B cell (primary cell): Measurements from ENCODE around the gene DCPS. TPM values are rescaled to one million over a fixed set of nuclear protein-coding genes. Genes with fewer than 3 reads are reported as not detected.
"Not testable (repeated sequence)": the region's sequence is repeated elsewhere in the genome, so short reads cannot be mapped to it uniquely, and the experiment has no call there.

ENCODE experiments used
- ATAC-seq: fragments of 200-7000 bp; cut with Tn5 transposase; one replicate; pipeline ENCODE4 v1.10.0; 2021; ENCODE audit warnings: low read depth, mild to moderate bottlenecking, moderate number of reproducible peaks, moderate library complexity
- CTCF ChIA-PET: fragments of 350-600 bp; sonication (Branson Sonifier 250); formaldehyde crosslinking; loops from one replicate; lab custom pipeline; 2021; ENCODE audit warnings: antibody characterized with exemption, inconsistent platforms; lab: Charles Lee
- POLR2A ChIA-PET: fragments of 350-600 bp; sonication (Branson Sonifier 250); formaldehyde crosslinking; loops from one replicate; lab custom pipeline; 2021; ENCODE audit warnings: antibody characterized with exemption; lab: Charles Lee
- DNase-seq: peaks from one replicate; pipeline ENCODE4 v3.0.0; 2013
- H2AFZ ChIP-seq: 2 replicates; pipeline ENCODE4 v1.6.1; 2012; ENCODE audit warnings: mild to moderate bottlenecking, low read depth, low read length; ENCODE audit not compliant: insufficient read depth, poor library complexity, severe bottlenecking
- H3K27ac ChIP-seq, 2 donors: 1 replicate in 1 of 2; 2 replicates in 1 of 2; pipeline ENCODE4 v1.5.1; 2012 to 2013; ENCODE audit warnings: low read length in 2 of 2, mild to moderate bottlenecking in 2 of 2, moderate library complexity in 1 of 2
- H3K27me3 ChIP-seq, 4 experiments: fragments of 200-600 bp in 1 of 4; sonication (generic) in 1 of 4; replicated peaks in 1 of 4; 1 replicate in 2 of 4; 2 replicates in 2 of 4; pipeline versions ENCODE4 v1.6.1 to v1.7.0; 2013 to 2016; ENCODE audit warnings: low read length in 3 of 4, mild to moderate bottlenecking in 2 of 4, mixed read lengths in 1 of 4, moderate library complexity in 1 of 4; ENCODE audit not compliant: insufficient read depth in 4 of 4, control insufficient read depth in 3 of 4; ENCODE audit errors: control extremely low read depth in 1 of 4
- H3K36me3 ChIP-seq, 2 experiments: replicated peaks in 1 of 2; 1 replicate in 1 of 2; 2 replicates in 1 of 2; pipeline versions ENCODE4 v1.6.1 to v1.7.1; 2013; ENCODE audit warnings: low read length in 1 of 2; ENCODE audit not compliant: insufficient read depth in 2 of 2, control insufficient read depth in 1 of 2; ENCODE audit errors: control extremely low read depth in 1 of 2, extremely low read depth in 1 of 2
- H3K4me1 ChIP-seq, 2 donors: fragments of 200-600 bp in 1 of 2; sonication (generic) in 1 of 2; 1 replicate in 1 of 2; 2 replicates in 1 of 2; pipeline versions ENCODE4 v1.5.1 to v1.6.1; 2013 to 2017; ENCODE audit warnings: low read length in 2 of 2; ENCODE audit not compliant: control insufficient read depth in 2 of 2, insufficient read depth in 2 of 2
- H3K4me2 ChIP-seq: replicated peaks from 2 replicates; pipeline ENCODE3; 2012; ENCODE audit warnings: mild to moderate bottlenecking, low read depth, low read length; ENCODE audit not compliant: poor library complexity, severe bottlenecking
- H3K4me3 ChIP-seq, 5 experiments: fragments of 200-600 bp in 1 of 5; sonication (generic) in 1 of 5; 1 replicate in 3 of 5; 2 replicates in 2 of 5; pipeline versions ENCODE4 v1.5.1 to v1.7.0; 2011 to 2016; ENCODE audit warnings: low read length in 4 of 5, mild to moderate bottlenecking in 4 of 5, low read depth in 2 of 5, control low read depth in 1 of 5, moderate library complexity in 1 of 5; ENCODE audit not compliant: insufficient read depth in 1 of 5; ENCODE audit errors: control extremely low read depth in 1 of 5, extremely low read depth in 1 of 5
- H3K79me2 ChIP-seq: fragments of 200-600 bp; sonication (generic); one replicate; pipeline ENCODE4 v1.6.0; 2016; ENCODE audit warnings: low read length; ENCODE audit not compliant: control insufficient read depth, insufficient read depth
- H3K9ac ChIP-seq: fragments of 200-600 bp; sonication (generic); 2 replicates; pipeline ENCODE4 v1.6.1; 2017; ENCODE audit warnings: mild to moderate bottlenecking, low read length, moderate library complexity
- H3K9me3 ChIP-seq, 3 donors: one replicate each; pipeline versions ENCODE4 v1.6.1 to v1.7.1; 2013; ENCODE audit warnings: low read length in 2 of 3; ENCODE audit not compliant: control insufficient read depth in 2 of 3, insufficient read depth in 1 of 3; ENCODE audit errors: control extremely low read depth in 1 of 3
- H4K20me1 ChIP-seq: 2 replicates; pipeline ENCODE4 v1.6.0; 2012; ENCODE audit warnings: mild to moderate bottlenecking, low read length; ENCODE audit not compliant: insufficient read depth, control insufficient read depth, poor library complexity, severe bottlenecking
- H3K27ac Mint-ChIP-seq: one replicate; pipeline ENCODE4 v1.8.0; 2021; ENCODE audit warnings: mixed read lengths
- H3K27me3 Mint-ChIP-seq: one replicate; pipeline ENCODE4 v1.8.0; 2021; ENCODE audit warnings: mixed read lengths
- H3K4me1 Mint-ChIP-seq: one replicate; pipeline ENCODE4 v1.8.0; 2021; ENCODE audit warnings: mixed read lengths
- H3K4me3 Mint-ChIP-seq: one replicate; pipeline ENCODE4 v1.8.0; 2021; ENCODE audit warnings: mixed read lengths
- H3K9me3 Mint-ChIP-seq: one replicate; pipeline ENCODE4 v1.8.0; 2022; ENCODE audit warnings: mixed read lengths; ENCODE audit not compliant: insufficient read depth
- EZH2 ChIP-seq: IDR thresholded peaks from 2 replicates; pipeline ENCODE4 v1.6.1; 2012; ENCODE audit warnings: borderline replicate concordance, low read depth, mild to moderate bottlenecking, moderate library complexity, low read length; ENCODE audit not compliant: insufficient read depth, poor library complexity, severe bottlenecking
- WGBS: methylation state at CpG from one replicate; pipeline ENCODE4 v1.1.5; 2013; ENCODE audit warnings: missing lambda C conversion rate; ENCODE audit not compliant: insufficient coverage; 5-methylcytosine and 5-hydroxymethylcytosine counted together
- intact Hi-C: fragments of 100-400 bp; cut with micrococcal nuclease; formaldehyde crosslinking; loops from one replicate; pipeline ENCODE4 v1.10.0; 2022
- polyA plus RNA-seq: library from polyadenylated mRNA; depleted of rRNA; stranded (reverse); fragments of >200 nt; gene quantifications from 2 replicates; pipeline ENCODE4 v1.2.3, GENCODE V29; 2012
- total RNA-seq, 2 donors: library from RNA; stranded (reverse); fragments of 120-200 nt in 1 of 2; gene quantifications; 1 replicate in 1 of 2; 2 replicates in 1 of 2; pipeline versions ENCODE4 v1.2.3 to v1.2.4, GENCODE V29; 2013 to 2022
- TF ChIP-seq, protein P1 (sequence below): fragments of 200-600 bp; IDR thresholded peaks from one replicate; pipeline ENCODE4 v1.8.0; 2022; ENCODE audit warnings: antibody characterized with exemption, mild to moderate bottlenecking

Gene DCPS
- total and polyA plus RNA-seq, 2 donors (not counting 1 experiment from before 2014, with no cell fraction given), result 21.7 to 37.1 TPM

DNA sequence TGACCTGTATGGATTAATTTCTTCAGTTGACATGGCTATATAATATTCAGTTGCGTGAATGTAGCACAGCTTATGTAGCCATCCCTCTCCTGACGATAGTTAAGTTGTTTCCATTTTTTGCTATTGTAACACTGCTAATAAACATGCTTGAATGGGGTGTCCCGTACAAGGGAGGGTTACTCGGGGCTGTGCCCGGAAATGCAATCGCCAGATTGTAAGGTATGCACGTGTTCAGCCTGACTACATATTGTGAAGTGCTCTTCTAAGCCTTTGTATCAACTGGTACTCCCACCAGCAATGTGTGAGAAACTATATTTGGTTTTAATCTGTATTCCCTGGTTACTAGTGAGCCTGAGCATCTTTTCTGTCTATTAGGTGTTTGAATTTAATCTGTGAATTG lies 67.7 kb downstream of the DCPS start:
- no peaks in the 10 kb centered on the region for H3K4me1 Mint-ChIP-seq
- no peaks in the 10 kb centered on the region for H3K9me3 Mint-ChIP-seq
- Histone ChIP-seq H3K4me2 (no peak overlapping the region), H3K4me1 (no peaks in the 10 kb centered on the region), H3K36me3 (no peaks in the 10 kb centered on the region), H2AFZ (no peak overlapping the region), H3K4me3 (no peak overlapping the region), H3K27ac (no peak overlapping the region), H3K9ac (no peak overlapping the region), H3K9me3 (no peaks in the 10 kb centered on the region), H3K79me2 (no peaks in the 10 kb centered on the region), H3K27me3 (no peaks in the 10 kb centered on the region), H4K20me1 (no peaks in the 10 kb centered on the region)
- H3K27me3 Mint-ChIP-seq, result no peaks in the 10 kb centered on the region
- TF ChIP-seq, protein P1, sequence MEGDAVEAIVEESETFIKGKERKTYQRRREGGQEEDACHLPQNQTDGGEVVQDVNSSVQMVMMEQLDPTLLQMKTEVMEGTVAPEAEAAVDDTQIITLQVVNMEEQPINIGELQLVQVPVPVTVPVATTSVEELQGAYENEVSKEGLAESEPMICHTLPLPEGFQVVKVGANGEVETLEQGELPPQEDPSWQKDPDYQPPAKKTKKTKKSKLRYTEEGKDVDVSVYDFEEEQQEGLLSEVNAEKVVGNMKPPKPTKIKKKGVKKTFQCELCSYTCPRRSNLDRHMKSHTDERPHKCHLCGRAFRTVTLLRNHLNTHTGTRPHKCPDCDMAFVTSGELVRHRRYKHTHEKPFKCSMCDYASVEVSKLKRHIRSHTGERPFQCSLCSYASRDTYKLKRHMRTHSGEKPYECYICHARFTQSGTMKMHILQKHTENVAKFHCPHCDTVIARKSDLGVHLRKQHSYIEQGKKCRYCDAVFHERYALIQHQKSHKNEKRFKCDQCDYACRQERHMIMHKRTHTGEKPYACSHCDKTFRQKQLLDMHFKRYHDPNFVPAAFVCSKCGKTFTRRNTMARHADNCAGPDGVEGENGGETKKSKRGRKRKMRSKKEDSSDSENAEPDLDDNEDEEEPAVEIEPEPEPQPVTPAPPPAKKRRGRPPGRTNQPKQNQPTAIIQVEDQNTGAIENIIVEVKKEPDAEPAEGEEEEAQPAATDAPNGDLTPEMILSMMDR, result no peak
- no peak for TF ChIP-seq EZH2
- ATAC-seq (no peak), DNase-seq (no peak)
- no peak overlapping the region for H3K4me3 Mint-ChIP-seq
- H3K27ac Mint-ChIP-seq, result no peak overlapping the region
- CTCF ChIA-PET, result no interaction called here
- intact Hi-C loops, result no loop called here
- WGBS, result 100% methylated on average over 2 of the region's 7 CpGs
- POLR2A ChIA-PET, result no interaction called here

DNA sequence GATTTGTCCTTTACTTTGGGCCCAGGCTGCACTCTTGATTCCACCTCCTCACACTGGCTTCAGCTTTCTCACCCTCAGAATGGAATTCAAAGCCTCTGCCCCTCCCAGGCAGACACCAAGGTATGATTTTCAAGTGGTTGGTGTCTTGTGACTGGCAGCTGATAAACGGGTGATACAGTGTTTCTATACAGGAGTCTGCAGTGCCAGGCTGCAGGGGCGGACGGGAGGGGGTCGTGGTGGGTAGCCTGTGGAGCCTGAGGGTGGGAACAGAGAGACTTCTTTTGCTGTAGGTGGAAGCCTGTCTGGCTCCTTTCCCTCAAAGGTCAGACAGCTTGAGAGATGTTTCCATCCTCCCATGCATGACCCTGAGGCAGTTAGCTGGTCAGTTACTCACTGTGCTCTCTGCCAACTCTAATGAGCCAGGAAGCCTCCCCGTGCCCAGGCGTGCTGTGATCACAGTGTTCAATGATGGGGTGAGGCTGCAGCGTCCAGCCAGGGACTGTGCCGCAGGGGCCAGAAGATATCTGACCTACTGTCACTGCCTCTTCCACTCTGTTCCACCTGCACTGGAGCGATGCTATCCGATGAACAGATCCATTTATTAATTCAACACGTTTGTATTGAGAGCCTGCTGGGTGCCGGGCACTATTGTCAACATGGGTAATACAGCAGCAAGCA lies 69.7 kb downstream of the DCPS start:
- H3K27me3 ChIP-seq, H3K36me3 ChIP-seq, H3K4me3 Mint-ChIP-seq, H3K4me1 Mint-ChIP-seq, intact Hi-C loops, ATAC-seq, H3K4me2 ChIP-seq, H2AFZ ChIP-seq, H3K4me1 ChIP-seq, POLR2A ChIA-PET, H3K79me2 ChIP-seq, H3K9ac ChIP-seq, H3K4me3 ChIP-seq, DNase-seq, H3K27me3 Mint-ChIP-seq, H3K27ac Mint-ChIP-seq, CTCF ChIA-PET, H3K27ac ChIP-seq, H3K9me3 ChIP-seq, H3K9me3 Mint-ChIP-seq, H4K20me1 ChIP-seq: not testable (repeated sequence)
- WGBS, result 87% methylated on average over 7 of the region's 12 CpGs

DNA sequence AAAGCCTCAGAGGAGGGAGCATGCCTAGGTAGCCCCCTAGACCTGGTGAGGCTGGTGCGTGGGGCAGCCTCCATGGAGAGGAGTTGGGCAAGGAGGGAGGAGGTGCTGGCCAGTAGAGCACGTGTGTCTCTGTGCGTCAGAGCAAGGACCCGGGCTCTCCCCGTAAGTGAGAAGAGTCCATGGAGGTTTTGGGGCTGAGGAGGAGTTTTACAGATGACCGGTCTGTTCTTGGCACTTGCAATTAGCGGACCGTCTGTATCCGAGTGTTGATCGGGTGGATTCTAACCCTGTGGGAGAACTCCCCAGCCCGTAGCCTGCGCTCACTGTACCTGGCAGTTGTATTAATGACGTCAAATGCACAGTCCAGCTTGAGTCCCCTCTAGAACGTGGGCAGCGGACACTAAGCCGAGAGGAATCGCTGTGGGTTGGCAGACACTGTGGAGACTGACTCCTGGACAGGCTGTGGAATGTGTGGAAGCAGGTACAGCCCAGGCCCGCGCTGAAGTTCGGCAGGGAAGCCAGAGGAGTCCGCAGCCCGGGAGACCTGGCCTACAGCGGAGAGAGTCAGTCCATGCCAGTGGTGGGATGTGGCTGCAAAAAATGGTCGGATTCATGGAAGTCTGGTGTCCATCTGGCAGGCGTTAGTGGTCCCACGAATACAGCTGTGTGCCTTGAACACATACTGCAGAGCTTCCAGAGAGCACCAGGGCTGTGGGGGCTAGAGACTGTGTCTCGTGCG lies 70.9 kb downstream of the DCPS start:
- 98% methylated on average over 8 of the region's 28 CpGs for WGBS
- H3K4me1 ChIP-seq, intact Hi-C loops, H3K9me3 Mint-ChIP-seq, H3K4me3 Mint-ChIP-seq, H3K79me2 ChIP-seq, H3K4me2 ChIP-seq, H3K36me3 ChIP-seq, DNase-seq, H3K27me3 Mint-ChIP-seq, H3K27me3 ChIP-seq, H2AFZ ChIP-seq, H3K9me3 ChIP-seq, POLR2A ChIA-PET, H3K27ac Mint-ChIP-seq, H3K9ac ChIP-seq, CTCF ChIA-PET, H3K4me3 ChIP-seq, H3K27ac ChIP-seq, ATAC-seq, H3K4me1 Mint-ChIP-seq, H4K20me1 ChIP-seq: not testable (repeated sequence)
